Fibroblast of the aortic adventitia (primary cell): Measurements from ENCODE around the gene UCHL1. TPM values are rescaled to one million over a fixed set of nuclear protein-coding genes. Genes with fewer than 3 reads are reported as not detected.
"Not testable (repeated sequence)": the region's sequence is repeated elsewhere in the genome, so short reads cannot be mapped to it uniquely, and the experiment has no call there.

Experiments used
- DNase-seq: peaks from one replicate; pipeline ENCODE4 v3.0.0-alpha.2; 2010; ENCODE audit warnings: low read depth
- H3K4me3 ChIP-seq: 2 replicates; pipeline ENCODE4 v1.5.1; 2011; ENCODE audit warnings: low read depth, mild to moderate bottlenecking, control low read depth, low read length, moderate library complexity
- total RNA-seq: library from RNA; depleted of rRNA; stranded (reverse); fragments of >200 nt; gene quantifications from 2 replicates; pipeline ENCODE4 v1.2.3, GENCODE V29; 2012; ENCODE audit warnings: low replicate concordance
- TF ChIP-seq, protein P1 (sequence below): IDR thresholded peaks from 2 replicates; pipeline ENCODE4 v1.5.1; 2011; ENCODE audit warnings: mild to moderate bottlenecking, low read length, control low read depth, inconsistent platforms; ENCODE audit not compliant: insufficient read depth

The UCHL1 gene
- total RNA-seq, 1 donor: 765 TPM

GRCh38 chr4:41268721-41269517 is 12.2 kb downstream of the UCHL1 start:
- H3K4me3 ChIP-seq: no peak overlapping the region
- TF ChIP-seq, protein P1, sequence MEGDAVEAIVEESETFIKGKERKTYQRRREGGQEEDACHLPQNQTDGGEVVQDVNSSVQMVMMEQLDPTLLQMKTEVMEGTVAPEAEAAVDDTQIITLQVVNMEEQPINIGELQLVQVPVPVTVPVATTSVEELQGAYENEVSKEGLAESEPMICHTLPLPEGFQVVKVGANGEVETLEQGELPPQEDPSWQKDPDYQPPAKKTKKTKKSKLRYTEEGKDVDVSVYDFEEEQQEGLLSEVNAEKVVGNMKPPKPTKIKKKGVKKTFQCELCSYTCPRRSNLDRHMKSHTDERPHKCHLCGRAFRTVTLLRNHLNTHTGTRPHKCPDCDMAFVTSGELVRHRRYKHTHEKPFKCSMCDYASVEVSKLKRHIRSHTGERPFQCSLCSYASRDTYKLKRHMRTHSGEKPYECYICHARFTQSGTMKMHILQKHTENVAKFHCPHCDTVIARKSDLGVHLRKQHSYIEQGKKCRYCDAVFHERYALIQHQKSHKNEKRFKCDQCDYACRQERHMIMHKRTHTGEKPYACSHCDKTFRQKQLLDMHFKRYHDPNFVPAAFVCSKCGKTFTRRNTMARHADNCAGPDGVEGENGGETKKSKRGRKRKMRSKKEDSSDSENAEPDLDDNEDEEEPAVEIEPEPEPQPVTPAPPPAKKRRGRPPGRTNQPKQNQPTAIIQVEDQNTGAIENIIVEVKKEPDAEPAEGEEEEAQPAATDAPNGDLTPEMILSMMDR: no peak
- no peak for DNase-seq

- H3K4me3 ChIP-seq: no peak overlapping the region
- no peak for DNase-seq
- TF ChIP-seq, protein P1: no peak
Observed at GRCh38 chr4:41269682-41270081, 13.0 kb downstream of the UCHL1 start.

DNA sequence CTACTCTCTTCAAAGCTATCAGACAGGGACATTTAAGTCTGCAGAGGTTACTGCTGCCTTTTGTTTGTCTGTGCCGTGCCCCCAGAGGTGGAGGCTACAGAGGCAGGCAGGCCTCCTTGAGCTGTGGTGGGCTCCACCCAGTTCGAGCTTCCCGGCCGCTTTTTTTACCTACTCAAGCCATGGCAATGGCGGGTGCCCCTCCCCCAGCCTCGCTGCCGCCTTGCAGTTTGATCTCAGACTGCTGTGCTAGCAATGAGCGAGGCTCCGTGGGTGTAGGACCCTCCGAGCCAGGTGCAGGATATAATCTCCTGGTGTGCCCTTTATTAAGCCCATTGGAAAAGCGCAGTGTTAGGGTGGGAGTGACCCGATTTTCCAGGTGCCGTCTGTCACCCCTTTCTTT is 19.2 kb downstream of the UCHL1 start:
- not testable (repeated sequence) for H3K4me3 ChIP-seq, DNase-seq

DNA sequence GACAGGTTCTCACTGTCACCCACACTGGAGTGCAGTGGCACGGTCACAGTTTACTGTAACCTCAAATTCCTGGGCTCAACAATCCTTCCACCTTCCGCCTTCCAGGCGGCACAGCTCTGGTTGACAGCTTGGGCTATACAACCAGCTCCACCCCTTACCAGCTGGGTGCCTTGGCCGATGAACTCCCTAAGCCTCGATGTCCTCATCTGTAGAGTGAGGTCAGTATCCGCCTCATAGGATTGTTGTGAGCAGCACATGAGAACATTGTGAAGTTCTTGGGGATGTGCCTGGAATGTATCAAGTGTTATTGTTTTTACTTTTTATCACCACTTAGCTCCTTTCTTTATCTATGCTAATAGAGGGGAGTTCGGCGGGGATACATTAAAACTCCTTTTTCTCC is 23.3 kb downstream of the UCHL1 start:
- peak; percentile 57 for DNase-seq
- TF ChIP-seq, protein P1: no peak
- H3K4me3 ChIP-seq: no peak overlapping the region

DNA sequence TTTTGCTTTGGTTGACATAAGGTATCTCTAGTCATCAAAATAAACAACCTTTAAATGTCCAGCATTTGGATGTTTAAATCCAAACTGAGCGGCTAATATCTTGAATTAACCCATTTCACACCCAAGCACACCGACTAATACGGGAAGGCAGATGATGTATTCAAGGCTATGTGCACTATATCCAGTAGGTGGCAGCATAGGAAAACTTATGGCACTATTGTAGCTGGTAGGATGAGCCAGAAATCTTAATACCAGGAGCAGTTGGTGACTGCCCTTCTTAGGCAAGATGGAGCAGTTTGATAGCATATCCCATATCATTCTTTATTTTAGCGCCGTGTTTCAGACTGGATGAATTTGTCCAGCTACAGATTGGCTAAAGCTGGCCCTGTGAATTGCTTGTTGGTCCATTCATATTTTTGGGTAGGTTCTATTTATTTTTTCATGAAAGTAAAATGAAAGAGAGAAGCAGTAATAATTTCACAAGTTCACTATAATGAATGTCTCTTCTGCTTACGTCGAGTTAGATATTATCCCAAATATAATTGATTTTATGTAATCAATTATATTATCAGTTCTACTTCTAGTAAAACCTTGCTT is 24.4 kb downstream of the UCHL1 start:
- TF ChIP-seq, protein P1: peak; percentile 76
- no peak overlapping the region for H3K4me3 ChIP-seq
- DNase-seq: peak; percentile 85

- TF ChIP-seq, protein P1: no peak
- DNase-seq: no peak
- no peak overlapping the region for H3K4me3 ChIP-seq
Observed at GRCh38 chr4:41282366-41282765, 25.6 kb downstream of the UCHL1 start.

GRCh38 chr4:41285202-41285863 is 28.6 kb downstream of the UCHL1 start:
- H3K4me3 ChIP-seq: no peak overlapping the region
- peak; percentile 5 for DNase-seq
- TF ChIP-seq, protein P1: no peak
